SIG-M5 treated with dmso at 0.1 percent for 504 hours (cell line): Measurements from ENCODE around the gene MTX2.
"Not testable (repeated sequence)": the region's sequence is repeated elsewhere in the genome, so short reads cannot be mapped to it uniquely, and the experiment has no call there.

Source experiments
- DNase-seq: peaks from one replicate; lab custom pipeline; 2025; ENCODE audit not compliant: unreplicated experiment; lab: John Stamatoyannopoulos, UW

Gene MTX2

DNA sequence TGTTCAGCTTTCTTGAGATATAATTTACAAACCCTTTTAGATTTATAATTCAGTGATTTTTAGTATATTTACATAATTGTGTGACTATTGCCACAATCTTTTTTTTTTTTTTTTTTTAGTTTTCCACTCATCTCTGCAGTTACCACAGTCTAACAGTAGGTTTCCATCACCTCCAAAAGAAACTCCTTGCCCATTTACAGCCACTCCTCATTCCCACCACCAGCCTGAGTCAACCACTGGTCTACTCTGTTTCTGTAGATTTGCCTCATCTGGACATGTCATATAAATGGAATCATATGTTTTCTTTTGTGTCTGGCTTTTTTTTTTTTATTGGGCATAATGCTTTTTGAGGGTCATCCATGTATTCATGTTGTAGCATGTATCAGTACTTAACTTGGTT is 16.1 kb downstream of the MTX2 start:
- DNase-seq, result no peak

GRCh38 chr2:176291335-176291734 is 22.1 kb downstream of the MTX2 start:
- DNase-seq, result no peak

- DNase-seq, result no peak
These were observed 22.6 kb downstream of the MTX2 start for GRCh38 chr2:176291809-176292283.

DNA sequence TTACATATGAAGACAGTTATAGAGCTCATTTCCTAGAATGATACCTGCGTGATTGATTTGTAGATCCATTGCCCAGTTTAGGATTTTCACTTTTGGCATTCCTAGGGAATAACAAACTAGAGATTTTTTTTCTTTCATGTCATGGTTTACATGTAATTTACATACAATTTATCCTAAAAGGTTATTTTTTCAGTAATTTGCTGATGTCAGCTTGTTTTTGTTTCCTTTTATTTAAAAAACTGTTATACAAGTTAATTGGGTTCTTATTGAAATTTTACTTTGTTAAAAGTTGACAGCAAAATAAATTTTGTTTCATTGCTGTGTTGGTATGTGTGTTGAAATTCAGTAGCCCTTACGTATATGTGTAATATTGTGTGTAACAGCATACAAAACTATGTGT is 23.4 kb downstream of the MTX2 start:
- no peak for DNase-seq

GRCh38 chr2:176293334-176293733 is 24.1 kb downstream of the MTX2 start:
- DNase-seq, result no peak

GRCh38 chr2:176297067-176297466 is 27.8 kb downstream of the MTX2 start:
- no peak for DNase-seq

DNA sequence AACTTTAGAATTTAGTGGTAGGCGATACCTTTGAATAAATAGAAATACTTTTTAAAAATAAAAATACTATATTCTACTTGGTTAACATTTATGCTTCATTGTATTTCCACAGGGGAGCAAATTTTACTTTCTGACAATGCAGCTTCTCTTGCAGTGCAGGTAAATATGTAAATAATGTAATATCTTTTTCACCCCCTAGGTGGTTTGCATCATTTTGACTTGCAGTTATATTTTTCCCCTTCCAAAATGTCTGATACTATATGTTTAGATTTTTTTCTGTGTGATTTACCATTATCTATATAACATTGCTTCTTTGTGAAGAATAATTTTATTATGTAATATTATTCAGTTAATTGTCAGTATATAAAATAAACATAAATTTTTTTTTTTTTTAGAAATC is 28.5 kb downstream of the MTX2 start:
- DNase-seq, result no peak

DNA sequence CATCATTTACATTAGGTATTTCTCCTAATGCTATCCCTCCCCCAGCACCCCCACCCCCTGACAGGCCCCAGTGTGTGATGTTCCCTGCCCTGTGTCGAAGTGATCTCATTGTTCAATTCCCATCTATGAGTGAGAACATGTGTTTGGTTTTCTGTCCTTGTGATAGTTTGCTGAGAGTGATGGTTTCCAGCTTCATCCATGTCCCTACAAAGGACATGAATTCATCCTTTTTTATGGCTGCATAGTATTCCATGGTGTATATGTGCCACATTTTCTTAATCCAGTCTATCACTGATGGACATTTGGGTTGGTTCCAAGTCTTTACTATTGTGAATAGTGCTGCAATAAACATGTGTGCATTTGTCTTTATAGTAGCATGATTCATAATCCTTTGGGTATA is 36.8 kb downstream of the MTX2 start:
- not testable (repeated sequence) for DNase-seq

DNA sequence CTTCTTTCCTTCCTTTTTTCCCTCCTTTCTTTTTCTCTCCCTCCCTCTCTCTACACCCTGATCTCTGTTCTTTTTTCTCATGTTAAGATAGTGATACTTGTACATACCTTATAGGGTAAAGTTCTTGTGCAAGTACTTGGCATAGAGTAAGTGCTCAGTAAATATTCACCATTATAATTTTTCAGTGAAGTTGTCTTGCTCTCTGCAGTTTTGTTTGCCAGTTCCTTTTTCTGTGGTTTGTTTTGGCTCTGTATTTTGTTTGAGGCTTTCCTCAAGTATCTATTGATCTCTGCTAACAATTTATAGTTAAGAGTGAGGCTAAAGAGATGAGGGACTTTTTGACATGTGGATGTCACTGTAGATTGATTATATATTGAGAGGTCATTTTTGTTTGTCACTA is 48.0 kb downstream of the MTX2 start:
- no peak for DNase-seq

- DNase-seq, result no peak
These were observed 48.4 kb downstream of the MTX2 start for GRCh38 chr2:176317623-176318065.

DNA sequence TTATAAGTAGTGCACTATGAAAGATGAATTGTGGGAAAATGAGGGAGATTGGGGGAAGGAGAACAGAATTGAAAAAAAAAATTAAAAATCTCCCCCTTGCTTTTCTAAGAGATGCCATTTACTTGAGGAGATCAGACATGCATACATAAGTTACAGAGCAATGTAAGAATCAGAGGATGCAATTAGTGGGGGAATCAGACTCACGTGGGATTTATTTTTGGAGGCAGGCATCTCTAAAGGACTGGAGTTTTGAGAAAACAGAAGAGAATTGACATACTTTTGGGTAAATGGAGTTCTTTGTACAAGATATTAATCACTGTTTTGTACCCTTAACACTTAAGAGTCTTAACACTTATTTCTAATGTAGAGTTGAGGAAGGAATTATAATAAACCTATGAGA is 52.7 kb downstream of the MTX2 start:
- no peak for DNase-seq

- DNase-seq, result no peak
These were observed 55.6 kb downstream of the MTX2 start for GRCh38 chr2:176324862-176325261.

DNA sequence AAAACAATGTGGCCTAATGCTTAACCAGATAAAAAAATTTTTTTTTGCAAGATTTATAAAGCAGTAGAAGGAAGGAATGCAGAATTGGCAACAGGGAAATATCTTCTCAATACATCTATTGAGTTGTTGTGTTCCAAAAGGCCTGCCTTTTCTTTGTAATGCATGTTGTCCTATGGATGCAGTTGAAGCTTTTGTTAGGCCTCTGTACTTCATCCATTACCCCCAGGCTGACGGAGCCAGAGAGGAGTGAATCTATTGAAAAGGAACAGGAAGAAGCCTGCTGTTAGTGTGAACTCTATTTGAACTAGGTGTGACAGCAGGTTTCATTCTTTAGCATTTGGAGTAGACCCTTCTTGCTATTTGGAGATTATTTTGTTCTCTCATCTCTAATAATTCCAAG is 56.5 kb downstream of the MTX2 start:
- no peak for DNase-seq

DNA sequence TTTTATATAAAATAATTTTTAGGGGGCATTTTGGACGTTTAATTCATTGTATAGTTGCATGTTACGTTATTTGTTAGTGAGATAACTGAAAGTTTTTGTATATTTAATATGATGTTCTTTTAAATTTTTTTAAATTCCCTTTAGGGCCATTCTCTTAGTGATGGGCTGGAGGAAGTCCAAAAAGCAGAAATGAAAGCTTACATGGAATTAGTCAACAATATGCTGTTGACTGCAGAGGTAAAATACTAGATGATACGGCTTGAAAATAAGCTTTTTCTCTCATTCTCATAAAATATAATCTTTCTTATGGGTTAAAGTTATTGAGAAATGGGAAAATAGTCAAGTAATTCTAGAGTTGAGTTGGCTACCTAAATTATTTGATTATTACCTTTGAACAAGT is 58.9 kb downstream of the MTX2 start:
- DNase-seq, result peak; percentile 30

- no peak for DNase-seq
These were observed 61.4 kb downstream of the MTX2 start for GRCh38 chr2:176330612-176331011.

GRCh38 chr2:176331646-176332045 is 62.4 kb downstream of the MTX2 start:
- no peak for DNase-seq

DNA sequence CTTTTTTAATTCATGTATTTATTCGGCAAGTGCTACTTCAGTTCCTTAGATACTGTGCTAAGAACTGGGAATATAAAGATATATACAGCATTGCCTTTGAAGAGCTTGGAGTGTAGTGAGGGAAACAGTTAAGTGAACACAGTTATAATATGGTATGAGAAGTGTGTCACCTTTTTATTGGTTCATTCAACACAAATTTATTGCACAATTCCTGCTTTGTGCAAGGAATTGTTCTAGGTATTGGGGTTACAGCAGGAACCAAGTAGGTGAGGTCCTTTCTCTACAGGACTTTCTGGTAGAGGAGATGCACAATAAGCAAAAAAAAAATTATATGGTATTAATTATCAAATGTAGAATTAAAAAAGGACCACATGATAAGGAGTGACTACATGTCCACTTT is 65.5 kb downstream of the MTX2 start:
- DNase-seq, result no peak

- no peak for DNase-seq
These were observed 69.2 kb downstream of the MTX2 start for GRCh38 chr2:176338395-176338794.

- DNase-seq, result no peak
These were observed 70.0 kb downstream of the MTX2 start for GRCh38 chr2:176339208-176339607.

DNA sequence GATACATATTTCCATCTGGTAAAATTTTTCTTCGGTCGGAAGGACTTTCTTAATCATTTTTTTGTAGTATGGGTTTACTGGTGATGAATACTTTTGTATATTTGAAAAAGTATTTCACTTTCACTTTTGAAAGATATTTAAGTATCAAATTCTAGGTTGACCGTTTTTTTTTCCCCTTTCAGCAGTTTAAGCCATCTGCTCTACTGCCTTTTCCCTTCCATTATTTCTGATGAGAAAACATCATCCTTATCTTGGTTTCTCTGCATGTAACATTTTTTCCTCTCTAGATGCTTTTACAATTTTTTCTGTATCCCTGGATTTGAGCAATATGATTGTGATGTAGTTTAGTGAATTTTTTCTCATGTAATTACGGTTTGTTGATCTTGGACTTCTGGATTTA is 87.0 kb downstream of the MTX2 start:
- DNase-seq, result no peak

GRCh38 chr2:176364273-176364977 is 95.2 kb downstream of the MTX2 start:
- no peak for DNase-seq

DNA sequence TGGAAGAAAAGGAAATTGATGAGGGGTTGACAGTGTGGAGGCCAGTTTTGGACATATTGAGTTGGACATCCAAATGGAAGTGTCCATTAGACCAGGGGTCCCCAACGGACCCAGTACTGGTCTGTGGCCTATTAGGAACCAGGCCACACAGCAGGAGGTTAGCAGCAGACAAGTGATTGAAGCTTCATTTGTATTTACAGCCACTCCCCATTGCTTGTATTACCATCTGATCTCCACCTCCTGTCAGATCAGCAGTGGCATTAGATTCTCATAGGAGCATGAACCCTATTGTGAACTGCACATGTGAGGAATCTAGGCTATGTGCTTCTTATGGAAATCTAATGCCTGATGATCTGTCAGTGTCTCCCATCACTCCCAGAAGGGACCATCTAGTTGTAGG is 99.1 kb downstream of the MTX2 start:
- no peak for DNase-seq

- DNase-seq, result no peak
These were observed 101.4 kb downstream of the MTX2 start for GRCh38 chr2:176370467-176371171.
